Chondrocyte (in vitro differentiated cells): Measurements from ENCODE around the gene FOXL2NB. TPM values are rescaled to one million over a fixed set of nuclear protein-coding genes. Genes with fewer than 3 reads are reported as not detected.
A peak's percentile ranks its signal among the peaks of the same experiment; 100 is the strongest.

ENCODE experiments used
- DNase-seq: peaks from one replicate; pipeline ENCODE4 v3.0.0; 2021; ENCODE audit warnings: mixed read lengths, low spot score
- H3K27ac Mint-ChIP-seq: one replicate; pipeline ENCODE4 v1.8.0; 2021; ENCODE audit warnings: mild to moderate bottlenecking, moderate library complexity, mixed read lengths; ENCODE audit not compliant: unreplicated experiment
- H3K27me3 Mint-ChIP-seq: 2 replicates; pipeline ENCODE4 v1.8.0; 2021; ENCODE audit warnings: low read depth, mixed read lengths
- H3K36me3 Mint-ChIP-seq: 2 replicates; pipeline ENCODE4 v1.8.0; 2021; ENCODE audit warnings: low read depth, mixed read lengths
- H3K4me1 Mint-ChIP-seq: 2 replicates; pipeline ENCODE4 v1.8.0; 2021; ENCODE audit warnings: low read depth, mild to moderate bottlenecking, mixed read lengths
- H3K4me3 Mint-ChIP-seq: one replicate; pipeline ENCODE4 v1.8.0; 2021; ENCODE audit warnings: mild to moderate bottlenecking, moderate library complexity, mixed read lengths; ENCODE audit not compliant: unreplicated experiment
- H3K9me3 Mint-ChIP-seq: 2 replicates; pipeline ENCODE4 v1.8.0; 2021; ENCODE audit warnings: low read depth, mixed read lengths
- total RNA-seq: library from RNA; stranded (reverse); gene quantifications from 3 replicates; pipeline ENCODE4 v1.2.1, GENCODE V29; 2021
- TF ChIP-seq, protein P1 (sequence below): fragments of 200-600 bp; sonication (generic); IDR thresholded peaks from 2 replicates; pipeline ENCODE4 v1.5.0; 2021; ENCODE audit warnings: antibody characterized with exemption, mild to moderate bottlenecking, moderate library complexity

The FOXL2NB gene
- total RNA-seq, 1 donor from 2014 or later = 0.17 TPM

DNA sequence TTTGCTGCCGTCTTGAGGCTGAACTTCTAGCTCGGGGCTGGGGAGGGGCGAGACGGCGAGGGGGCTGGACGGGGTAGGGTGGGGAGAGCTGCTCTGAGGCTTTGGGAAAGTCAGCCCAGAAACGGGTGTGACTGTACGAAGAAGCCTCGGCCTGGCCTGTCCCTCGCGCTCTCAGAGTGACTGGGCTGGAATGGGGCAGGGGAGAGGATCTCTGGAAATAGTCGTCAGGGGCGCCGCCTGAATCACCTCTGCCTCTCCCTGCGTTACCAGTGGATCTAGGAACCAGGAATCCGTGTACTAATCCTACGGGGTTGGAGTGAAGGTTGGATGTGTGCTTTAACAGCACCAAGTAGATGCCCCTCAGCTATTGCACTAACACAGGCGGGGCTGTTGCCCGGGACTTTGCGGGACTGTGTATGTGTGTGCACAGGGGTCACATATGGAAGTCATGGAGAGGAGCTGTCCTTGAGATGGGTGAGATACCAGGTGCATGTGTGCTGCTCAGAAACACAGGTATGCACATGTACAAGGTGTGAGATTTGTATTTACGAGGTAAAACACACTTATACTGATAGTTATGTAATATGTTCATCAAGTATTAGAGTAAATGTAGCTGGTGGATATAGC is 591 bp downstream of the FOXL2NB start:
- TF ChIP-seq, protein P1, sequence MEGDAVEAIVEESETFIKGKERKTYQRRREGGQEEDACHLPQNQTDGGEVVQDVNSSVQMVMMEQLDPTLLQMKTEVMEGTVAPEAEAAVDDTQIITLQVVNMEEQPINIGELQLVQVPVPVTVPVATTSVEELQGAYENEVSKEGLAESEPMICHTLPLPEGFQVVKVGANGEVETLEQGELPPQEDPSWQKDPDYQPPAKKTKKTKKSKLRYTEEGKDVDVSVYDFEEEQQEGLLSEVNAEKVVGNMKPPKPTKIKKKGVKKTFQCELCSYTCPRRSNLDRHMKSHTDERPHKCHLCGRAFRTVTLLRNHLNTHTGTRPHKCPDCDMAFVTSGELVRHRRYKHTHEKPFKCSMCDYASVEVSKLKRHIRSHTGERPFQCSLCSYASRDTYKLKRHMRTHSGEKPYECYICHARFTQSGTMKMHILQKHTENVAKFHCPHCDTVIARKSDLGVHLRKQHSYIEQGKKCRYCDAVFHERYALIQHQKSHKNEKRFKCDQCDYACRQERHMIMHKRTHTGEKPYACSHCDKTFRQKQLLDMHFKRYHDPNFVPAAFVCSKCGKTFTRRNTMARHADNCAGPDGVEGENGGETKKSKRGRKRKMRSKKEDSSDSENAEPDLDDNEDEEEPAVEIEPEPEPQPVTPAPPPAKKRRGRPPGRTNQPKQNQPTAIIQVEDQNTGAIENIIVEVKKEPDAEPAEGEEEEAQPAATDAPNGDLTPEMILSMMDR = no peak
- Mint-ChIP-seq H3K27me3 (peaks cover 80% of the 10 kb centered on the region), H3K9me3 (no peaks in the 10 kb centered on the region), H3K27ac (no peak overlapping the region), H3K4me1 (peaks cover 21% of the 10 kb centered on the region), H3K4me3 (peak overlapping the region; percentile 71), H3K36me3 (peaks cover 3% of the 10 kb centered on the region)
- DNase-seq = no peak

DNA sequence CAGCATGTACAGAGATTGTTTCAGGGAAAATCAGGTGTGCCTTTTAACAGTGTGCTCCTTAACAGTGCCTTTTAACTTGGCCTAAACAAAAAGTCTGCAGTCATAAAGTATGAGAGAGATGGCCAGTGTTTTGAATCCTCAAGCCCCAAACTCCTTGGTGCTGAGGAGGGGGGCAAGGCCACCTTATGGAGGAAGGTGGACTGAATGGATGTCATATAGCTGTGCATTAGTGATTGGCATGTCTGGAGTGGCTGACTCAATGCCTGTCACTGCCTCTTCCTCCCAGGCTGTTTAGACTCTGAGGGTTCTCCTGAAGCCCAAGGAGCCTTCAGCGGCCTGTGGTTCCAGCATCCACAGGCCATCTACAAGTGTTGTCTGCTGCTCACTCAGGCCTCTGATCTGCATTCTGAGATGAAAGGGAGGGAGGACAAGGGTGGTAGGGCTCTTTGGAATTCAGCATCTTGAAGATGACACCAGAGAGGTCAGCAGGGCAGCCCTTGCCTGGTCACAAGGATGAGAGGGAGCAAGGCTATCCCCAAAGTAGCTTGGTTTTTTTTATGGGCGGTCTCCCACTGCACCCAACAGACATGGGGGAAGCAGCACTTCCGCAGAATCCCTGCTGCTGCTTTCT is 1.5 kb downstream of the FOXL2NB start:
- H3K4me1 Mint-ChIP-seq = peaks cover 21% of the 10 kb centered on the region
- H3K27ac Mint-ChIP-seq = no peak overlapping the region
- TF ChIP-seq, protein P1 = no peak
- peaks cover 71% of the 10 kb centered on the region for H3K27me3 Mint-ChIP-seq
- no peaks in the 10 kb centered on the region for H3K9me3 Mint-ChIP-seq
- DNase-seq = no peak
- peaks cover 3% of the 10 kb centered on the region for H3K36me3 Mint-ChIP-seq
- no peak overlapping the region for H3K4me3 Mint-ChIP-seq

DNA sequence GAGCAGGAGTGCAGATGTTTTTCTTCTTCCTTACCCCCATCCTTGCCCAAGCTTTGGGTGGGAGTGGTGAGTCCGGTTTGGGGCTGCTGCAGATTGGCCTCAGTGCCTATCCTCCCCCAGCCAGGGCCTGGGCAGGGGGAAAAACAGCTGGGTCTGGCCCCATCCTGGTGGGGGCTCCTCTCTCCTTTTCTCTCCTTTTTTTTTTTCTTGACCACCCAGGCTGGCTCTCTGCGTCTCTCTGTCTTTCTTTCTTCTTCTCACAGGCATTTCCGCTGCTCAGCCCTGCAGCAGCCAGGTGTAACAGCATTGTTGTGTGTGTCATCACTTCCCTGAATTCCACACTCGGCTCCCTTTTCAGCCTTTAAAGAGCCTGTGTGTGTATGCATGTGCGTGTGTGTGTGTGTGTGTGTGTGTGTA is 2.0 kb downstream of the FOXL2NB start:
- H3K4me1 Mint-ChIP-seq = peaks cover 21% of the 10 kb centered on the region
- TF ChIP-seq, protein P1 = no peak
- peaks cover 3% of the 10 kb centered on the region for H3K36me3 Mint-ChIP-seq
- no peak overlapping the region for H3K27ac Mint-ChIP-seq
- DNase-seq = no peak
- H3K9me3 Mint-ChIP-seq = no peaks in the 10 kb centered on the region
- H3K27me3 Mint-ChIP-seq = peaks cover 70% of the 10 kb centered on the region
- H3K4me3 Mint-ChIP-seq = no peak overlapping the region

DNA sequence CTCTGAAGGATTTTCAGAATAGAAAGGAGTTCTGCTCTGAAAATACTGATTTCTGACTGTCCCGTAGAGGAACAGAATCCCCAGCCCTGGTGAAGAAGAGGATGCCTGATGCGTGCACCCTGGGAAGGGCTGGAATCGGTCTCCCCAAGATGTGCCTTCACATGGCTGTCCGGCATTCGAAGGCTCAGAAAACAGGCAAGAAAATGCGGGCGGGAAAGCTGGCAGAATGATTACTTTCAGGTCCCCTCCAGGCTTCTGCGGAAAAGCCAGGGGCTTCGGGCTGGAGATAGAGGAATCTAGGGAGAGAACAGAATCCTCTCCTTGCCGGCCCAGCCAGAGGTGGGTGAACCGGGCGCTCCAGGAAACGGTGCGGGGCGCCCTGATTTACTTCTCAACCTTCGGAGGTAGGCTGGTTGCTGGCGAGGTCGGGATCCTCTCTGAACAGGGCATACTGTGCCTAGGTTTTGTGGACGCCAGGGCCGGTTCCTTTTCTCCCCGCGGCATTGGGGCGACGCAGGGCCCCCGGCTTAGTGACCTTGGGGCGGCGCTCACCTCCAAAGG is 2.5 kb downstream of the FOXL2NB start:
- peaks cover 21% of the 10 kb centered on the region for H3K4me1 Mint-ChIP-seq
- H3K9me3 Mint-ChIP-seq = no peaks in the 10 kb centered on the region
- H3K36me3 Mint-ChIP-seq = peaks cover 3% of the 10 kb centered on the region
- peaks cover 69% of the 10 kb centered on the region for H3K27me3 Mint-ChIP-seq
- TF ChIP-seq, protein P1 = no peak
- DNase-seq = no peak
- peak overlapping the region; percentile 59 for H3K4me3 Mint-ChIP-seq
- H3K27ac Mint-ChIP-seq = no peak overlapping the region

DNA sequence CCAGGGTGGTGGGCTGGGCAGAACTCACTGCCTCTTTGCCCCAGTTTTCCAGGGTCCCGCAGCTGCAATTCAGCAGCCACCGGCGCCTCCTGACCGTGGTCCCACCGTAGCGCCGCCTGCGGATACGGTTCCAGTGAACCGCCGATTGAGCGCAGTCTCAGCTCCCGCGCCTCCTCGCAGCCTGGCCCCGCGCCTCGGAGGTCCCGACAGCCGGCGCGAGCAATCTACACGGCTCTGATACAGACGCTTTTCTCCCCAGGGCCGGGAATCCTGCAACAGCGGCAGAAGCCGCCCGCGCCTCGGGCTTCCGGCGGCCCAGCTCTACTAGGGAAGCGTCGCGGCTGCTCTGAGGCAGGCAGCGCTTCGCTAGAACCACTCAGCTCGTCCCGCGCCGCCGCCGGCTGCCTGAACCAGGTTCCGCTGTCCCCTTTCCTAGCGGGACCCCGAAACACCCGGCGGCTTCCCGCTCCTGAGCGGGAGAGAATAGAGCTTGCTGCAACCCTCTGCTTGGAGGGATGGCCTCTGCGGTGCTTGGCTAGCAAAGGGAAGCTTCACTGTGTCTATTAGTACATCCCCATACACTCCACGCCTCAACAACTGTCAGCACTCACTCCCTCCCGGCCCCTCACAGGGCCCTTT is 3.1 kb downstream of the FOXL2NB start:
- DNase-seq = no peak
- peak overlapping the region; percentile 59 for H3K4me3 Mint-ChIP-seq
- TF ChIP-seq, protein P1 = peak; percentile 20
- peaks cover 1% of the 10 kb centered on the region for H3K36me3 Mint-ChIP-seq
- H3K9me3 Mint-ChIP-seq = no peaks in the 10 kb centered on the region
- H3K27me3 Mint-ChIP-seq = peaks cover 69% of the 10 kb centered on the region
- peaks cover 17% of the 10 kb centered on the region for H3K4me1 Mint-ChIP-seq
- H3K27ac Mint-ChIP-seq = no peak overlapping the region
